ENCODE data around the gene ITSN2. TPM values are rescaled to one million over a fixed set of nuclear protein-coding genes. Genes with fewer than 3 reads are reported as not detected.

ITSN2 gene
- polyA plus RNA-seq, 1 experiment, result 16.3 TPM

GRCh38 chr2:24304631-24305030, 55.7 kb downstream of the ITSN2 start:
- no peak overlapping the region for H3K4me3 ChIP-seq (ENCODE audit: low read depth, low read length)
- DNase-seq (ENCODE audit: low read depth), result no peak
- TF ChIP-seq, protein P1, sequence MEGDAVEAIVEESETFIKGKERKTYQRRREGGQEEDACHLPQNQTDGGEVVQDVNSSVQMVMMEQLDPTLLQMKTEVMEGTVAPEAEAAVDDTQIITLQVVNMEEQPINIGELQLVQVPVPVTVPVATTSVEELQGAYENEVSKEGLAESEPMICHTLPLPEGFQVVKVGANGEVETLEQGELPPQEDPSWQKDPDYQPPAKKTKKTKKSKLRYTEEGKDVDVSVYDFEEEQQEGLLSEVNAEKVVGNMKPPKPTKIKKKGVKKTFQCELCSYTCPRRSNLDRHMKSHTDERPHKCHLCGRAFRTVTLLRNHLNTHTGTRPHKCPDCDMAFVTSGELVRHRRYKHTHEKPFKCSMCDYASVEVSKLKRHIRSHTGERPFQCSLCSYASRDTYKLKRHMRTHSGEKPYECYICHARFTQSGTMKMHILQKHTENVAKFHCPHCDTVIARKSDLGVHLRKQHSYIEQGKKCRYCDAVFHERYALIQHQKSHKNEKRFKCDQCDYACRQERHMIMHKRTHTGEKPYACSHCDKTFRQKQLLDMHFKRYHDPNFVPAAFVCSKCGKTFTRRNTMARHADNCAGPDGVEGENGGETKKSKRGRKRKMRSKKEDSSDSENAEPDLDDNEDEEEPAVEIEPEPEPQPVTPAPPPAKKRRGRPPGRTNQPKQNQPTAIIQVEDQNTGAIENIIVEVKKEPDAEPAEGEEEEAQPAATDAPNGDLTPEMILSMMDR (IDR thresholded peaks at IDR 0.05; ENCODE audit: insufficient read depth, low read depth, low read length), result no peak
- H3K27me3 ChIP-seq (ENCODE audit: control insufficient read depth, insufficient read depth, low read length), result no peaks in the 10 kb centered on the region
- POLR2A ChIA-PET, result no interaction called here
- CTCF ChIA-PET, result interaction anchor here (0.8 to 0.9 kb wide), 2 partner anchors 15 to 77 kb away, joined by 3 read pairs; no protein-coding TSS in a partner anchor
- peaks cover 1% of the 10 kb centered on the region; the same call in 1 of the 2 replicates for H3K36me3 ChIP-seq (ENCODE audit: control insufficient read depth, insufficient read depth, low read length)

GRCh38 chr2:24304098-24304497, 56.2 kb downstream of the ITSN2 start:
- H3K36me3 ChIP-seq (ENCODE audit: control insufficient read depth, insufficient read depth, low read length), result peaks cover 4% of the 10 kb centered on the region
- CTCF ChIA-PET, result interaction anchor here (0.8 kb wide), 1 partner anchor 15 kb away, joined by 3 read pairs; no protein-coding TSS in a partner anchor

DNA sequence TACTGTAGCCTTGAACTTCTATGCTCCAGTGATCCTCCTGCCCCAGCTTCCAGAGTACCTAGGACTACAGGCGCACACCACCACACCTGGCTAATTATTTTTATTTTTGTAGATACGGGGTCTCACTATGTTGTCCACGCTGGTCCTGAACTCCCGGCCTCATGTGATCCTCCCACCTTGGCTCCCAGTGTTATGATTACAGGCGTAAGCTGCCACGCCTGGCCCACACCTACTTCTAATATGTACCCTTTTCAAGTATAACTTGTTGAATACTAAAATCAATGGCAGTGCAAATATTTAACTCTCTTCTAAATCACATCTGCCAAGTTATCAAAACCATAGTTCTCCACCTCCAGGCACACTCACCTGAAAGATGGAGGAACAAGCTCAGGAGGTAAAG, 58.7 kb downstream of the ITSN2 start:
- DNase-seq (ENCODE audit: low read depth), result no peak
- POLR2A ChIA-PET, result no interaction called here
- peaks cover 7% of the 10 kb centered on the region for H3K36me3 ChIP-seq (ENCODE audit: control insufficient read depth, insufficient read depth, low read length)
- CTCF ChIA-PET, result no interaction called here
- TF ChIP-seq, protein P1 (IDR thresholded peaks at IDR 0.05; ENCODE audit: insufficient read depth, low read depth, low read length), result no peak
- no peak overlapping the region for H3K4me3 ChIP-seq (ENCODE audit: low read depth, low read length)
- no peaks in the 10 kb centered on the region for H3K27me3 ChIP-seq (ENCODE audit: control insufficient read depth, insufficient read depth, low read length)

More at GRCh38 chr2:24304098-24304497, 56.2 kb downstream of the ITSN2 start:
- Histone ChIP-seq H3K4me3 (ENCODE audit: low read depth, low read length) (no peak overlapping the region), H3K27me3 (ENCODE audit: control insufficient read depth, insufficient read depth, low read length) (no peaks in the 10 kb centered on the region)
- POLR2A ChIA-PET, result no interaction called here
- TF ChIP-seq, protein P1 (IDR thresholded peaks at IDR 0.05; ENCODE audit: insufficient read depth, low read depth, low read length), result no peak
- DNase-seq (ENCODE audit: low read depth), result peak; percentile 56

DNA sequence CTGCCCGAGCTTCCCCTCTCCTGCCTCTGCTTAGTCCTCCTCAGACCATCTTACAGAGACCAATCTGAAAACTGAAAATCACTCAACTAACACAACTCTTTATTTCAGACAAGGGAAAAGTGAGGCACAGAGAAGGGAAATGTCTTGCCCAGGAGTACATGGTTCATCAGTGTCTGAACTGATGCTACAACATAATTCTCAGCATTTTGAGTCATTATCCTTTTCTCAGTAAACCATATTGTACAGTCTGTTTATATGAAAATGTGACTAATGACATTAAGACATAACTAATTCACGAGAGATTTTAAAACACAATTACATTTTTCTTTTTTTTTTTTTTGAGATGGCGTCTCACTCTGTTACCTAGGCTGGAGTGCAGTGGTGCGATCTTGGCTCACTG, 62.7 kb downstream of the ITSN2 start:
- peaks cover 10% of the 10 kb centered on the region for H3K36me3 ChIP-seq (ENCODE audit: control insufficient read depth, insufficient read depth, low read length)
- DNase-seq (ENCODE audit: low read depth), result no peak
- H3K27me3 ChIP-seq (ENCODE audit: control insufficient read depth, insufficient read depth, low read length), result no peaks in the 10 kb centered on the region
- no peak overlapping the region for H3K4me3 ChIP-seq (ENCODE audit: low read depth, low read length)
- CTCF ChIA-PET, result no interaction called here
- TF ChIP-seq, protein P1 (IDR thresholded peaks at IDR 0.05; ENCODE audit: insufficient read depth, low read depth, low read length), result no peak
- POLR2A ChIA-PET, result no interaction called here

DNA sequence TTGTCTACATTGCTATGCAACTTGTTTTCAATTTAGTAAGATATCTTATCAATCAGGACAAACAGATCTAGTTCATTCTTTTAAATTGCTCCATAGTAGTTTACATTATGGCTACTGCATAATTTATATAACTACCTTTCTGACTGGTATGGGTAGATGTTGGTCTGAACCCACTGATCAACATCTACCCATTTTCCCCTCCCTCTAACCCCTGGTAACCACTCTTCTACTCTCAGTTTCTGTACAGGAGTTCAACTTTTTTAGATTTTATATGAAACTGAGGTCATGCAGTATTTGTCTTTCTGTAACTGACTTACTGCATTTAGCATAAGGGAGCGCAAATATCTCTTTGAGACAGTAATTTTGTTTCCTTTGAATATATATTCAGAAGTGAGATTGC, 73.2 kb downstream of the ITSN2 start:
- POLR2A ChIA-PET, result no interaction called here
- TF ChIP-seq, protein P1 (IDR thresholded peaks at IDR 0.05; ENCODE audit: insufficient read depth, low read depth, low read length), result no peak
- H3K27me3 ChIP-seq (ENCODE audit: control insufficient read depth, insufficient read depth, low read length), result no peaks in the 10 kb centered on the region
- H3K36me3 ChIP-seq (ENCODE audit: control insufficient read depth, insufficient read depth, low read length), result no peaks in the 10 kb centered on the region
- no peak for DNase-seq (ENCODE audit: low read depth)
- H3K4me3 ChIP-seq (ENCODE audit: low read depth, low read length), result no peak overlapping the region
- CTCF ChIA-PET, result no interaction called here

Measured in BJ (cell line).